Stomach (tissue), 9 donors: Measurements from ENCODE around the gene ZNF732. TPM values are rescaled to one million over a fixed set of nuclear protein-coding genes. Genes with fewer than 3 reads are reported as not detected.
"Not testable (repeated sequence)": the region's sequence is repeated elsewhere in the genome, so short reads cannot be mapped to it uniquely, and the experiment has no call there.

Experiments used
- DNase-seq, 2 donors: peaks; one replicate each; pipeline versions ENCODE4 v3.0.0 to v3.0.0-alpha.2; 2013 to 2019
- H3K27ac ChIP-seq, 5 donors: fragments of 200-600 bp in 4 of 5; sonication (generic) in 4 of 5; one replicate each; pipeline ENCODE4 v1.5.1; 2013 to 2019; ENCODE audit warnings: mild to moderate bottlenecking in 1 of 5, moderate library complexity in 1 of 5
- H3K27me3 ChIP-seq, 3 donors: fragments of 200-600 bp; sonication (generic); one replicate each; pipeline ENCODE4 v1.5.1; 2017 to 2019; ENCODE audit warnings: mixed run types in 1 of 3
- H3K36me3 ChIP-seq, 4 donors: fragments of 200-600 bp; sonication (generic); 1 replicate in 3 of 4; 2 replicates in 1 of 4; pipeline ENCODE4 v1.5.1; 2016 to 2019
- H3K4me1 ChIP-seq, 4 donors: fragments of 200-600 bp; sonication (generic); one replicate each; pipeline ENCODE4 v1.5.1; 2016 to 2019
- H3K4me3 ChIP-seq, 4 donors: fragments of 200-600 bp; sonication (generic) in 3 of 4; one replicate each; pipeline ENCODE4 v1.5.1; 2016 to 2019; ENCODE audit warnings: mild to moderate bottlenecking in 1 of 4
- H3K9me3 ChIP-seq, 4 donors: fragments of 200-600 bp; sonication (generic); one replicate each; pipeline ENCODE4 v1.5.1; 2016 to 2019
- EP300 ChIP-seq: sonication (generic); formaldehyde crosslinking; IDR thresholded peaks from one replicate; pipeline ENCODE4 v1.6.1; 2017; ENCODE audit warnings: antibody characterized with exemption
- POLR2A ChIP-seq, 4 donors: fragments of 450-650 bp; IDR thresholded peaks; one replicate each; pipeline ENCODE4 v1.6.1; 2016; ENCODE audit warnings: antibody characterized with exemption in 4 of 4, control low read depth in 2 of 4, mild to moderate bottlenecking in 1 of 4, moderate library complexity in 1 of 4
- POLR2AphosphoS5 ChIP-seq, 3 donors: sonication (generic); formaldehyde crosslinking; IDR thresholded peaks; one replicate each; pipeline ENCODE4 v1.6.1; 2016; ENCODE audit warnings: antibody characterized with exemption in 3 of 3
- WGBS, 5 donors: extraction: QIAGEN DNeasy Blood & Tissue Kit in 3 of 5; methylation state at CpG; one replicate each; pipeline versions ENCODE4 v1.1.5 to v1.1.7; 2013 to 2018; 5-methylcytosine and 5-hydroxymethylcytosine counted together
- intact Hi-C: fragments of 100-400 bp; cut with DNase I; formaldehyde crosslinking; loops from one replicate; pipeline ENCODE4 v1.15.1; 2023; ENCODE audit warnings: low total_unique reads
- polyA plus RNA-seq, 3 donors: library from polyadenylated mRNA; stranded (reverse); fragments of 200-250 nt; gene quantifications; one replicate each; pipeline ENCODE4 v1.2.3, GENCODE V29; 2013
- total RNA-seq, 5 donors: library from RNA; depleted of rRNA; stranded (reverse); fragments of >200 nt; gene quantifications; one replicate each; pipeline versions ENCODE4 v1.1.0 to v1.2.3, GENCODE V29; 2014 to 2016
- TF ChIP-seq, protein P1 (sequence below), 7 experiments: fragments of 450-650 bp in 4 of 7; fragments of 200-600 bp in 3 of 7; sonication (generic) in 3 of 7; IDR thresholded peaks; one replicate each; pipeline ENCODE4 v1.5.1; 2016 to 2019; ENCODE audit warnings: antibody characterized with exemption in 7 of 7, control low read depth in 2 of 7, mild to moderate bottlenecking in 1 of 7
- donor health status: healthy with polysubstance abuse.
- donor health status: Bipolar disorder and iron deficiency.
- donor health status: healthy.

The ZNF732 gene
- total and polyA plus RNA-seq, 8 donors, result 0.15 to 5.1 (median 0.29) TPM; not detected in 5

DNA sequence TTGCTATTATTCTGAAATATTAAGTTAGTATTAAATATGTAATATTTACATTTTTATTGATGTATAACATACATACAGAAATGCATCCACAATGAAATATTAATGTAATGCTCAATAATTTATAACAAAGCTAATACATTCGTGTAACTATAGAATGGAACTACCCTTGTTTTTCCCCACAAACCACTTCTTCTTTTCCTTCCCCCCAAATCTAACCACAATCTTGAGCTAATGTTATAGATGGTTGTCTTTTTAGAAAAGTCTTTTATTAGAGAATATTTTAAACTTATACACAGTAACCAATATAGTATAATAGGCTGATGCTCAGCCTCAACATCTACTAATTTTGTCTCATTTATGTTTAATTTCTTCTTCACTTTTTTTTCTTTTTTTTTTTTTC lies 4.5 kb upstream of the ZNF732 start:
- intact Hi-C loops, result no loop called here

GRCh38 chr4:306551-306961 lies 1.3 kb upstream of the ZNF732 start:
- peak in 1 of 2 donors; percentile 10 for DNase-seq
- H3K4me3 ChIP-seq, result no peak overlapping the region
- peaks cover 0 to 31% (median 22%) of the 10 kb centered on the region in 3 donors for H3K27me3 ChIP-seq
- WGBS, 5 donors, result 70 to 78% (median 76%) methylated on average over 3 of the region's 3 CpGs
- intact Hi-C loops, result no loop called here
- no peaks in the 10 kb centered on the region for H3K36me3 ChIP-seq
- H3K9me3 ChIP-seq, result peaks cover 9 to 67% (median 50%) of the 10 kb centered on the region in 4 donors
- no peak for TF ChIP-seq POLR2A (IDR thresholded peaks at IDR 0.05)
- TF ChIP-seq, protein P1, sequence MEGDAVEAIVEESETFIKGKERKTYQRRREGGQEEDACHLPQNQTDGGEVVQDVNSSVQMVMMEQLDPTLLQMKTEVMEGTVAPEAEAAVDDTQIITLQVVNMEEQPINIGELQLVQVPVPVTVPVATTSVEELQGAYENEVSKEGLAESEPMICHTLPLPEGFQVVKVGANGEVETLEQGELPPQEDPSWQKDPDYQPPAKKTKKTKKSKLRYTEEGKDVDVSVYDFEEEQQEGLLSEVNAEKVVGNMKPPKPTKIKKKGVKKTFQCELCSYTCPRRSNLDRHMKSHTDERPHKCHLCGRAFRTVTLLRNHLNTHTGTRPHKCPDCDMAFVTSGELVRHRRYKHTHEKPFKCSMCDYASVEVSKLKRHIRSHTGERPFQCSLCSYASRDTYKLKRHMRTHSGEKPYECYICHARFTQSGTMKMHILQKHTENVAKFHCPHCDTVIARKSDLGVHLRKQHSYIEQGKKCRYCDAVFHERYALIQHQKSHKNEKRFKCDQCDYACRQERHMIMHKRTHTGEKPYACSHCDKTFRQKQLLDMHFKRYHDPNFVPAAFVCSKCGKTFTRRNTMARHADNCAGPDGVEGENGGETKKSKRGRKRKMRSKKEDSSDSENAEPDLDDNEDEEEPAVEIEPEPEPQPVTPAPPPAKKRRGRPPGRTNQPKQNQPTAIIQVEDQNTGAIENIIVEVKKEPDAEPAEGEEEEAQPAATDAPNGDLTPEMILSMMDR (IDR thresholded peaks at IDR 0.05), result no peak
- TF ChIP-seq POLR2AphosphoS5 (IDR thresholded peaks at IDR 0.05), result no peak
- TF ChIP-seq EP300, result no peak
- no peak overlapping the region for H3K27ac ChIP-seq
- H3K4me1 ChIP-seq, result peaks cover 0 to 11% (median 0%) of the 10 kb centered on the region in 4 donors

More for the DNA sequence above, 4.5 kb upstream of the ZNF732 start:
- 65 to 84% (median 79%) methylated on average over 1 of the region's 1 CpG for WGBS, 5 donors
- no peak for DNase-seq
- no peaks in the 10 kb centered on the region for H3K36me3 ChIP-seq
- no peak for TF ChIP-seq POLR2A (IDR thresholded peaks at IDR 0.05)
- no peak for TF ChIP-seq EP300
- TF ChIP-seq, protein P1 (IDR thresholded peaks at IDR 0.05), result no peak
- TF ChIP-seq POLR2AphosphoS5 (IDR thresholded peaks at IDR 0.05), result no peak
- H3K4me3 ChIP-seq, result no peak overlapping the region
- peaks cover 0 to 7% (median 0%) of the 10 kb centered on the region in 4 donors for H3K4me1 ChIP-seq
- peaks cover 0 to 15% (median 9%) of the 10 kb centered on the region in 3 donors for H3K27me3 ChIP-seq
- no peak overlapping the region for H3K27ac ChIP-seq
- H3K9me3 ChIP-seq, result peaks cover 8 to 54% (median 43%) of the 10 kb centered on the region in 4 donors

- H3K36me3 ChIP-seq, intact Hi-C loops, H3K27ac ChIP-seq: not testable (repeated sequence)
- DNase-seq, result peak in 1 of 2 donors; percentile 7
- Histone ChIP-seq H3K4me1 (peaks cover 0 to 11% (median 0%) of the 10 kb centered on the region in 4 donors), H3K27me3 (peaks cover 0 to 31% (median 22%) of the 10 kb centered on the region in 3 donors), H3K4me3 (peak overlapping the region in 3 of 4 donors; percentile 34 to 45 (median 35)), H3K9me3 (peaks cover 9 to 54% (median 45%) of the 10 kb centered on the region in 4 donors)
- 8 to 23% (median 13%) methylated on average over 17 to 20 of the region's 20 CpGs for WGBS, 5 donors
These were observed 758 bp downstream of the ZNF732 start for GRCh38 chr4:304516-304915.

GRCh38 chr4:302381-302780 lies 2.9 kb downstream of the ZNF732 start:
- Histone ChIP-seq H3K36me3 (no peaks in the 10 kb centered on the region), H3K4me3 (no peak overlapping the region), H3K4me1 (peaks cover 0 to 11% (median 0%) of the 10 kb centered on the region in 4 donors), H3K27ac (no peak overlapping the region), H3K27me3 (peaks cover 0 to 31% (median 22%) of the 10 kb centered on the region in 3 donors), H3K9me3 (peaks cover 9 to 60% (median 51%) of the 10 kb centered on the region in 4 donors)
- whole genome bisulfite sequencing, 5 donors, result 90 to 96% (median 94%) methylated on average over 4 of the region's 4 CpGs
- TF ChIP-seq EP300 (no peak), POLR2A (IDR thresholded peaks at IDR 0.05) (no peak), POLR2AphosphoS5 (IDR thresholded peaks at IDR 0.05) (no peak)
- TF ChIP-seq, protein P1 (IDR thresholded peaks at IDR 0.05), result no peak
- intact Hi-C loops, result no loop called here
- no peak for DNase-seq

DNA sequence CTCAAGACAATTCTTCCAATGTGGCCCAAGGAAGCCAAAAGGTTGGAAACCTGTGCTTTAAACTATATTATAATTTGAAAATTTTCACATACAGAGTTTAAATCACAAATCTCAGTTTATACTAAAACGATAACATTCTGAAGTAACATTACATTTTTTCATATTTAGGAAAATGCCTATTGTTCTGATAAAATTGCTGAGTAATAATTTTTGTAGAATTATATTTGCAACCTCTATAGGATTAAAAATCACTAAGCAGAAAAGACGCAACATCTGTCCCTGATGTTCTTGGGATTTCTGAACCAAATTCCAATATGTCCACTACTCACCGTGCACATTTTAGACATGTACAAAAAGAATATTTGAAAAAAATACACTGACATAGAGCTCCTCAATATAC lies 10.5 kb downstream of the ZNF732 start:
- Histone ChIP-seq H3K36me3 (no peaks in the 10 kb centered on the region), H3K9me3 (peaks cover 0 to 55% (median 37%) of the 10 kb centered on the region in 4 donors), H3K4me1 (no peaks in the 10 kb centered on the region), H3K27me3 (no peaks in the 10 kb centered on the region), H3K27ac (no peak overlapping the region), H3K4me3 (no peak overlapping the region)
- intact Hi-C loops, result no loop called here
- TF ChIP-seq EP300 (no peak), POLR2AphosphoS5 (IDR thresholded peaks at IDR 0.05) (no peak), POLR2A (IDR thresholded peaks at IDR 0.05) (no peak)
- TF ChIP-seq, protein P1 (IDR thresholded peaks at IDR 0.05), result no peak
- 94 to 96% (median 95%) methylated on average over 3 of the region's 3 CpGs for WGBS, 5 donors
- DNase-seq, result no peak
